ENCODE data around the gene UNC13A. TPM values are rescaled to one million over a fixed set of nuclear protein-coding genes. Genes with fewer than 3 reads are reported as not detected.
"Not testable (repeated sequence)": the region's sequence is repeated elsewhere in the genome, so short reads cannot be mapped to it uniquely, and the experiment has no call there.

UNC13A gene
- total RNA-seq, 4 donors from 2014 or later = under 0.01 to 0.40 (median 0.15) TPM

DNA sequence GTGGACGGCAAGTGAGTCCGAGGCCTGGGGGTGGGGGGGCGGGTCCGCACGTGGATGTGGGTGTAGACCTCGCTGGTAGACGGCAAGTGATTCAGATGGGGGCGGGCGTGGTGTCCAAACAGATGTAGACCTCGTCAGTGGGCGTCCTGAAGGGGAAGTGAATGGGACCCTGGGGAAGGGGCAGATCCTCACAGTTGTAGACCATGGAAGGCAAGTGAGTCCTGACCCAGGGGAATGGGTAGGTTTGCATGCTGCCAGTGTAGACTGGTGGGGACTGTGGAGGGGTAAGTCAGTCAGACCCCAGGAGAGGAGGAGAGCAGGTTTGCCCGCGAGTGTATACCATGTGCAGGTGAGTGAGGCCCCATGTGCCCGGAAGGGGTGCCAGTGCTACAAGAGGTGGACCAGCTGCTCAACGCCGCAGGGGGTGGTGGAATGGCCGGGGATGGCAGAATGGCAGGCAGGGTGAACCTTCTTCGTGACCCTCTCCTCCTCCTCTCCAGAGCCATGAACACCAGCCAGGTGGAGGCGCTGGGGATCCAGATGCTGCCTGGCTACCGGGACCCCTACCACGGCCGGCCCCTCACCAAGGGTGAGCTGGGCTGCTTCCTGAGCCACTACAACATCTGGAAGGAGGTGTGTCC, 110.6 kb downstream of the UNC13A start:
- peaks cover 0 to 97% of the 10 kb centered on the region in 2 donors for H3K36me3 ChIP-seq
- no peak for ATAC-seq
- H3K4me3 ChIP-seq = no peak overlapping the region
- H3K27me3 ChIP-seq = no peaks in the 10 kb centered on the region
- no peaks in the 10 kb centered on the region for H3K9me3 ChIP-seq
- TF ChIP-seq POLR2AphosphoS5 (IDR thresholded peaks at IDR 0.05) (no peak), POLR2A (IDR thresholded peaks at IDR 0.05) (no peak), EP300 (IDR thresholded peaks at IDR 0.05) (no peak)
- TF ChIP-seq, protein P1, sequence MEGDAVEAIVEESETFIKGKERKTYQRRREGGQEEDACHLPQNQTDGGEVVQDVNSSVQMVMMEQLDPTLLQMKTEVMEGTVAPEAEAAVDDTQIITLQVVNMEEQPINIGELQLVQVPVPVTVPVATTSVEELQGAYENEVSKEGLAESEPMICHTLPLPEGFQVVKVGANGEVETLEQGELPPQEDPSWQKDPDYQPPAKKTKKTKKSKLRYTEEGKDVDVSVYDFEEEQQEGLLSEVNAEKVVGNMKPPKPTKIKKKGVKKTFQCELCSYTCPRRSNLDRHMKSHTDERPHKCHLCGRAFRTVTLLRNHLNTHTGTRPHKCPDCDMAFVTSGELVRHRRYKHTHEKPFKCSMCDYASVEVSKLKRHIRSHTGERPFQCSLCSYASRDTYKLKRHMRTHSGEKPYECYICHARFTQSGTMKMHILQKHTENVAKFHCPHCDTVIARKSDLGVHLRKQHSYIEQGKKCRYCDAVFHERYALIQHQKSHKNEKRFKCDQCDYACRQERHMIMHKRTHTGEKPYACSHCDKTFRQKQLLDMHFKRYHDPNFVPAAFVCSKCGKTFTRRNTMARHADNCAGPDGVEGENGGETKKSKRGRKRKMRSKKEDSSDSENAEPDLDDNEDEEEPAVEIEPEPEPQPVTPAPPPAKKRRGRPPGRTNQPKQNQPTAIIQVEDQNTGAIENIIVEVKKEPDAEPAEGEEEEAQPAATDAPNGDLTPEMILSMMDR (IDR thresholded peaks at IDR 0.05) = no peak
- H3K4me1 ChIP-seq = peaks cover 0 to 27% (median 0%) of the 10 kb centered on the region in 3 donors
- peak overlapping the region in 1 of 4 donors; percentile 30 for H3K27ac ChIP-seq
- 98% methylated on average over 5 of the region's 22 CpGs; no CpG with 5 or more reads in 1 of the 2 donors for WGBS, 2 donors (ENCODE audit: low coverage in 1 of 2)

DNA sequence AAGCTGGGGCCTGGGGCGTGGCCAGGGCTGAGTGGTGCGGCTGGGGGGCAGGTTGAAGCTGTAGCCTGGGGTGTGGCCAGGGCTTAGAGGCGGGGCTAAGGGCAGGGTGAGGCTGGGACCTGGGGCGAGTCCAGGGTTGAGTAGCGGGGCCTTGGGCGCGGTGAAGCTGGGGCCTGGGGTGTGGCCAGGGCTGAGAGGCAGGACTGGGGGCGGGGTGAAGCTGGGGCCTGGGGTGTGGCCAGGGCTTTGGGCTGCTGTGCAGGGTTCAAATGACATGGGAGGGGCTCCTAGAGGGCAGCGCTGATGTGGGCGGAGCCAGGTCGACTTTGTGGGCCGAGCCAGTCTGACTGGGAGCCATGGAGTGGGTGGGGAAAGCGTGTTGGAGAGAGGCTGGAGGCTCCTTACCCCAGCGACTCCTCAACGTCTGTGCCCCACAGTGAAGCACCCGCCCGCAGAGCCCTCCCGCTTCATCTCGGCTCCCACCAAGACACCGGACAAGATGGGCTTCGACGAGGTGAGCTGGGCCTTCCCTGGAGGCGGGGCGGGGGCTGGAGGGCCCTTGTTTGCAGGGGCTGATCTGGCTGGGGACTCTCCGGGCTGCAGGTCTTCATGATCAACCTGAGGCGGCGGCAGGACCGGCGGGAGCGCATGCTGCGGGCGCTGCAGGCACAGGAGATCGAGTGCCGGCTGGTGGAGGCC, 111.2 kb downstream of the UNC13A start:
- no peaks in the 10 kb centered on the region for H3K27me3 ChIP-seq
- H3K4me3 ChIP-seq = no peak overlapping the region
- no peak for TF ChIP-seq POLR2AphosphoS5 (IDR thresholded peaks at IDR 0.05)
- peak; percentile 63 for ATAC-seq
- peaks cover 0 to 97% of the 10 kb centered on the region in 2 donors for H3K36me3 ChIP-seq
- peak overlapping the region in 1 of 4 donors; percentile 30 for H3K27ac ChIP-seq
- no peaks in the 10 kb centered on the region for H3K9me3 ChIP-seq
- peaks cover 0 to 27% (median 0%) of the 10 kb centered on the region in 3 donors for H3K4me1 ChIP-seq
- WGBS, 2 donors (ENCODE audit: low coverage in 1 of 2) = 33 to 67% methylated on average over 5 to 11 of the region's 34 CpGs

DNA sequence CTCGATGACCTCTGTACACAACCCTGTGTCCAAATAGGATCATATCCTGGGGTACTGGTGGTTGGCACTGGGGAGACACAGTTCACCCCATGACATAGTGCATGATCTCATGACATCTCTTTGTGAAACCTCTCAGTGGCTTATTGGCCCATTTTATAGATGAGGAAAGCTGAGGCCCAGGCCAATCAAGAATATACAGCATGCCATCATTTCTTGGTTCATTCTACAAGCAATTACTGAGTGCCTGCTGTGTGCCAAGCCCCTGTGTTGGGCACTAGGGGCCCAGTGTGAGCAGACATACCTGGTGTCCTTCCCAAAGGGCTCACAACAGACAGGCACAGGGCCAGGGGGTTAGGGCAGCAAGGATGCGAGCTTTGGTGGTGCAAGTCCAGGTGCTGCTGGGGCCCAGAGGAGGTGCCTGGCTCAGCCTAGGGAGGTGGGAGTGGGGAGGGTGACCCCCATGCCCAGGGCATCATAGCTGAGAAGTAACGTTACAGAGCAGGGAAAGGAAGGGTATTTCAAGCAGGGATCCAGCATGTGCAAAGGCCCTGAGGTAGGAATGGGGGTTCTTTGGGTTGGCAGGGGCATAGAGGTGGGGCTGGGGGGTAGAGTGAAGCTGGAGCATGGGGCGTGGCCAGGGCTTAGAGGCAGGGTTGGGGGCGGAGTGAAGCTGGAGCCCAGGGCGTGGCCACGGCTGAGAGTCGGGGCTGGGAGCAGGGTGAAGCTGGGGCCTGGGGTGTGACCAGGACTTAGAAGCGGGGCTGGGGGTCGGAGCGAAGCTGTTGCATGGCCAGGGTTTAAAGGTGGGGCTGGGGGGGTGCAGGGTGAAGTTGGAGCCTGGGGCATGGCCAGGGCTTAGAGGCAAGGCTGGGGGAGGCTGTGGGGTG, 112.0 kb downstream of the UNC13A start:
- TF ChIP-seq EP300 (IDR thresholded peaks at IDR 0.05) (no peak), POLR2A (IDR thresholded peaks at IDR 0.05) (no peak), POLR2AphosphoS5 (IDR thresholded peaks at IDR 0.05) (no peak)
- TF ChIP-seq, protein P1 (IDR thresholded peaks at IDR 0.05) = no peak
- Histone ChIP-seq H3K4me1 (peaks cover 0 to 27% (median 0%) of the 10 kb centered on the region in 3 donors), H3K9me3 (no peaks in the 10 kb centered on the region), H3K4me3 (no peak overlapping the region), H3K36me3 (peaks cover 0 to 97% of the 10 kb centered on the region in 2 donors), H3K27ac (peak overlapping the region in 1 of 4 donors; percentile 30), H3K27me3 (no peaks in the 10 kb centered on the region)
- no peak for ATAC-seq
- WGBS, 2 donors (ENCODE audit: low coverage in 1 of 2) = 91 to 94% methylated on average over 3 to 8 of the region's 11 CpGs

DNA sequence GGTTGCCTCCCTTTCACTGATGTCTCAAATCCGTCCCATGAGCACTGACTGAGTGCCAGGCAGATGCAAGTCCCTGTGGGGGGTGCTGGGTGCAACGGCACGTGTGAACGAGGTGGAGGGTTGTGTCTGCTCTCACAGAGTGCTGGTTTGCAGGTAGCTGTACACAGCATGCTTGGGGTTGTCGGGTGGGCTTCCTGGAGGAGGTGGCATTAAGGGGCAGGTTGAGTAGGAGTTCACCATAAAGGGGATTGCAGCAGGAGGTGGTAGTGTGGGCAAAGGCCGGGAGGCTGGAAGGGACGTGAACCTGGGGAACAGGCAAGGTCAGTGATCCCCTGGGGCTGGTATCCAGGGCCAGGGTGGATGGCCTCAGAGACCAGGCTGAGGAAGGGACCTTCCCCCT, 115.5 kb downstream of the UNC13A start:
- Histone ChIP-seq H3K27ac (no peak overlapping the region), H3K9me3 (no peaks in the 10 kb centered on the region), H3K27me3 (no peaks in the 10 kb centered on the region), H3K4me1 (peaks cover 0 to 19% (median 0%) of the 10 kb centered on the region in 3 donors), H3K4me3 (no peak overlapping the region), H3K36me3 (peaks cover 0 to 97% of the 10 kb centered on the region in 2 donors)
- no peak for ATAC-seq
- 76% methylated on average over 2 of the region's 7 CpGs; no CpG with 5 or more reads in 1 of the 2 donors for WGBS, 2 donors (ENCODE audit: low coverage in 1 of 2)
- TF ChIP-seq EP300 (IDR thresholded peaks at IDR 0.05) (no peak), POLR2A (IDR thresholded peaks at IDR 0.05) (no peak), POLR2AphosphoS5 (IDR thresholded peaks at IDR 0.05) (no peak)
- TF ChIP-seq, protein P1 (IDR thresholded peaks at IDR 0.05) = no peak

DNA sequence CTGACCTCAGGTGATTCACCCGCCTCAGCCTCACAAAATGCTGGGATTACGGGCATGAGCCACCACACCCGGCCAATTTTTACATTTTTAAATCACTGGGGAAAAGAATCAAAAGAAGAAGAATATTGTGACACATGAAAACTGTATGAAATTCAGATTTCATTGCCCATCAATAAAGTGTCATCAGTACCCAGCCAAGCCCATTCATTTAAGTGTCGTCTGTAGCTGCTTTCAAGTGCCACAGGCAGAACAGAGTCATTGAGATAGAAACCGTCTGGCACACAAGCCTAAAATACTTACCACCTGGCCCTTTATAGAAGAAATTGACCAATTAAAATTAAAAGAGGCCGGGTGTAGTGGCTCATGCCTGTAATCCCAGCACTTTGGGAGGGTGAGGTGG, 117.4 kb downstream of the UNC13A start:
- H3K4me1 ChIP-seq = peaks cover 0 to 7% (median 0%) of the 10 kb centered on the region in 3 donors
- TF ChIP-seq POLR2AphosphoS5 (IDR thresholded peaks at IDR 0.05) = no peak
- TF ChIP-seq EP300 (IDR thresholded peaks at IDR 0.05) = no peak
- H3K9me3 ChIP-seq = no peaks in the 10 kb centered on the region
- no peak overlapping the region for H3K27ac ChIP-seq
- no peak for ATAC-seq
- no peaks in the 10 kb centered on the region for H3K27me3 ChIP-seq
- peaks cover 0 to 97% of the 10 kb centered on the region in 2 donors for H3K36me3 ChIP-seq
- H3K4me3 ChIP-seq = no peak overlapping the region
- 85 to 94% methylated on average over 3 to 6 of the region's 6 CpGs for WGBS, 2 donors (ENCODE audit: low coverage in 1 of 2)

DNA sequence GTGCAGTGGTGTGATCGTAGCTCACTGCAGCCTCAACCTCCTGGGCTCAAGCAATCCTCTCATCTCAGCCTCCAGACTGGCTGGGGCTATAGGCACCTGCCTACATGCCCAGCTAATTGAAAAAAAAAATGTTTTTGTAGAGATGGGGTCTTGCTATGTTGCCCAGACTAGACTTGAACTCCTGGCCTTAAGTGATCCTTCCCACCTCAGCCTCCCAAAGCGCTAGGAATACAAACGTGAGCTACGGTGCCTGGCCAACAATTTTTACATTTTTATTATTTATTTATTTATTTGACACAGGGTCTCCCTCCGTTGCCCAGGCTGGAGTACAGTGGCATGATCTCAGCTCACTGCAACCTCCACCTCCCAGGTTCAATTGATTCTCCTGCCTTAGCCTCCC, 117.9 kb downstream of the UNC13A start:
- not testable (repeated sequence) for ATAC-seq, H3K4me1 ChIP-seq, H3K27me3 ChIP-seq, H3K9me3 ChIP-seq, H3K4me3 ChIP-seq, H3K27ac ChIP-seq
- peaks cover 0 to 97% of the 10 kb centered on the region in 2 donors for H3K36me3 ChIP-seq
- WGBS, 2 donors (ENCODE audit: low coverage in 1 of 2) = 77 to 98% methylated on average over 4 to 5 of the region's 5 CpGs

Measured in gastroesophageal sphincter (tissue), 4 donors.